ENCODE data around the gene CDH5.

GRCh38 chr16:66382966-66383299 lies 16.4 kb downstream of the CDH5 start:
- no peak for TF ChIP-seq SIN3A (IDR thresholded peaks at IDR 0.05; ENCODE audit: borderline replicate concordance, insufficient read depth, low read length)
- no peak for TF ChIP-seq POLR2AphosphoS5 (IDR thresholded peaks at IDR 0.05; ENCODE audit: low read depth, low read length)
- no peak for TF ChIP-seq REST (IDR thresholded peaks at IDR 0.05; ENCODE audit: insufficient read depth in 1 of 2, low read depth in 2 of 2, low read length in 2 of 2)
- TF ChIP-seq TAF1 (IDR thresholded peaks at IDR 0.05; ENCODE audit: borderline replicate concordance, insufficient read depth, low read length), result no peak
- TF ChIP-seq FOXP2 (optimal IDR thresholded peaks at IDR 0.05; ENCODE audit: borderline replicate concordance, extremely low read depth, extremely low read length, insufficient read depth), result no peak

Measured in PFSK-1 (cell line).